Measurements from ENCODE around the gene ATXN2. TPM values are rescaled to one million over a fixed set of nuclear protein-coding genes. Genes with fewer than 3 reads are reported as not detected.

ATXN2 gene
- total and polyA plus RNA-seq, 7 experiments from 2014 or later: 23.9 to 71.9 (median 44.0) TPM

DNA sequence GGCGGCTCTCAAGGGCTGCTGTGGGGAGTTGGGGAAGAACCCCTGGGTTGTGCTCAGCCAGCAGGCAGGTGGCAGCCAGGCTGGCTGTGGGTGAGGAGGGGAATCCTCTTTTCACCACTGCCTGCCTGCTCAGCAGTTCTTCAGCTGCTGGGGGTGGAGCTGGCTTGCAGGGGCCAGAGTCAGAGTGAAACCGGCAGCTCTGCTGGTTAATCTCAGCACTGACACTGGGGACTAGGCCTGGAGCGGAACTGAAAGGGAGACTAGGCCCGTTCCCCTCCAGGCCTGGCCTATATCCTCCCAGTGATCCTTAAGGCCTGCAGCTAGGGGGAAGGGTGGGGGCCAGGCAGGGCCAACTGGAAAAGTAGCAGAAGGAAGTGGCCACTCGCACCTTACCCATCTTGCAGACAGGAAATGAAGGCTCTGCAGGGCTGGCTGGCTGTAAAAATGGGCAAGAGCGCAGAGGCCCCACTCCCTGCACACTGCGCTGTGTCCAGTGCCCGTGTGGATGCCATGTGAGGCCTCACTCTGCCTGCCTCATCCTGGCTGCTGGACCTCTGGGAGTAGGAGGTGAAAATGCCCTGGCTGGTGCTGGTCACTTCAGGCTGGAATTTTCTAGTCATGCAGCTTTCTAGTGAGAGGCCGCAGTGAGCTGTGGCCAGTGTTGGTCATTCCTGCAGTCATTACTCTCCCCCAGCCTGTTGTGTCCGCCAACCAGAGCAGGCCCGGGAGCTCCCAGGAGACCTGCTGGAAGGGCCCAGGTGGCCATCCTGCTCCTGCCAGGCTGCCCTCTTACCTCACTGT, 154.0 kb downstream of the ATXN2 start:
- Histone ChIP-seq H3K4me1 (ENCODE audit: control insufficient read depth in 2 of 2, insufficient read depth in 2 of 2, low read length in 2 of 2) (peaks cover 34 to 59% of the 10 kb centered on the region in 2 donors), H3K36me3 (ENCODE audit: control insufficient read depth in 2 of 3, insufficient read depth in 3 of 3, low read length in 3 of 3) (peaks cover 0 to 66% (median 5%) of the 10 kb centered on the region in 3 experiments), H3K4me3 (ENCODE audit: low read length) (peak overlapping the region; percentile 6), H3K27ac (ENCODE audit: low read depth, low read length) (peak overlapping the region; percentile 77), H3K9me3 (ENCODE audit: control insufficient read depth in 2 of 3, low read length in 3 of 3) (no peaks in the 10 kb centered on the region), H3K27me3 (ENCODE audit: control insufficient read depth in 2 of 2, insufficient read depth in 2 of 2, low read length in 2 of 2) (no peaks in the 10 kb centered on the region)
- intact Hi-C loops (cut with micrococcal nuclease): loop anchor here (1.0 to 2.0 kb wide), 4 partner anchors 10 to 40 kb away; partner anchors contain the start of gene SH2B3 (in 2 of the 2)
- peaks cover 0 to 44% (median 0%) of the 10 kb centered on the region in 5 donors for H3K36me3 Mint-ChIP-seq
- H3K9me3 Mint-ChIP-seq: peaks cover 0 to 2% (median 0%) of the 10 kb centered on the region in 11 donors
- peaks cover 36 to 91% (median 71%) of the 10 kb centered on the region in 7 donors for H3K4me1 Mint-ChIP-seq
- ATAC-seq (peak; percentile 95), DNase-seq (peak; percentile 55 to 83 (median 74))
- H3K27ac Mint-ChIP-seq: peak overlapping the region; percentile 83 to 99 (median 91)
- ChIA-PET CTCF (interaction anchor here (0.6 to 11.6 kb wide), 7 partner anchors 10 to 45 kb away, joined by 3 to 462 read pairs (median 5); partner anchors contain the start of gene SH2B3), POLR2A (interaction anchor here (1.0 to 9.4 kb wide), 8 partner anchors 10 to 115 kb away, joined by 3 to 64 read pairs (median 8); partner anchors contain the start of gene SH2B3)
- H3K27me3 Mint-ChIP-seq: no peaks in the 10 kb centered on the region
- H3K4me3 Mint-ChIP-seq: peak overlapping the region; percentile 46 to 77 (median 68)

DNA sequence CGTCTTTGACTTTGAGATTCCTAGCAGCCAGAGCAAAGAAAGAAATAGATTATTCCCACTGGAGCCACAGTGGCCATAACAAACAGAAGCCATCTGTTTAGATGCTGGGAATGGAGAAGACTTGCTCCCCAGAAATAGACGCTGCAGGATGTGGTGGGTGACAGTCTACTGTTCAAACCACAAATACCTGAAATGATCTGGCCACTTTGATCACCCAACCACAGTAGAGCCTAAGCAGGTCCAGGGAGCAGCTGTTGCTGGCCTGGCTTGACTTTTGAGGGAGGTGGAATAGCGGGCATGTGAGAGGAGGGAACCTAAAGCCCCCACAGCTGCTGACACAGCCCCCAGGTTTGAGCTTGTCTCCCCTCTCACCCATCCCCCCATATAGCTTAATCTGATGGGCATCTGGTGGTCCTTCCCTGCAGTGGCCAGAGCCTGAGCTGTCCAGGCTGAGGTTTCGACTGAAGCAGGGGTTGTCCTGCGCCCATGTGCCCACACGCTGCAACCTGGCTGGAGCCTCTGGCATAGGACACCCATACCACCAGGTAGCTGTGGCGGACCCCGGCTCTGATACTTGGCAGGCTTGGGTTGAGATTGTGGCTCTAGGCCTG, 154.7 kb downstream of the ATXN2 start:
- no peak for ATAC-seq
- ChIA-PET POLR2A (interaction anchor here (1.0 to 9.4 kb wide), 8 partner anchors 10 to 114 kb away, joined by 3 to 64 read pairs (median 8); partner anchors contain the start of gene SH2B3), CTCF (interaction anchor here (0.7 to 11.6 kb wide), 10 partner anchors 8 to 986 kb away, joined by 3 to 462 read pairs (median 4); partner anchors contain the start of gene SH2B3)
- H3K4me3 Mint-ChIP-seq: peak overlapping the region; percentile 46 to 77 (median 68)
- peaks cover 0 to 59% (median 5%) of the 10 kb centered on the region in 3 experiments for H3K36me3 ChIP-seq (ENCODE audit: control insufficient read depth in 2 of 3, insufficient read depth in 3 of 3, low read length in 3 of 3)
- peaks cover 40 to 90% (median 73%) of the 10 kb centered on the region in 7 donors for H3K4me1 Mint-ChIP-seq
- peaks cover 0 to 2% (median 0%) of the 10 kb centered on the region in 11 donors for H3K9me3 Mint-ChIP-seq
- H3K27me3 Mint-ChIP-seq: no peaks in the 10 kb centered on the region
- intact Hi-C loops (cut with micrococcal nuclease): loop anchor here in 1 of 2 donors (1.0 to 2.0 kb wide), 2 partner anchors 9 to 14 kb away; no protein-coding TSS in a partner anchor
- peaks cover 0 to 46% (median 0%) of the 10 kb centered on the region in 5 donors for H3K36me3 Mint-ChIP-seq
- H3K27ac Mint-ChIP-seq: peak overlapping the region; percentile 83 to 99 (median 90)
- DNase-seq: no peak
- H3K27ac ChIP-seq (ENCODE audit: low read depth, low read length): peak overlapping the region; percentile 77
- no peaks in the 10 kb centered on the region for H3K27me3 ChIP-seq (ENCODE audit: control insufficient read depth in 2 of 2, insufficient read depth in 2 of 2, low read length in 2 of 2)
- H3K4me1 ChIP-seq (ENCODE audit: control insufficient read depth in 2 of 2, insufficient read depth in 2 of 2, low read length in 2 of 2): peaks cover 34 to 55% of the 10 kb centered on the region in 2 donors
- peak overlapping the region; percentile 6 for H3K4me3 ChIP-seq (ENCODE audit: low read length)
- no peaks in the 10 kb centered on the region for H3K9me3 ChIP-seq (ENCODE audit: control insufficient read depth in 2 of 3, low read length in 3 of 3)

DNA sequence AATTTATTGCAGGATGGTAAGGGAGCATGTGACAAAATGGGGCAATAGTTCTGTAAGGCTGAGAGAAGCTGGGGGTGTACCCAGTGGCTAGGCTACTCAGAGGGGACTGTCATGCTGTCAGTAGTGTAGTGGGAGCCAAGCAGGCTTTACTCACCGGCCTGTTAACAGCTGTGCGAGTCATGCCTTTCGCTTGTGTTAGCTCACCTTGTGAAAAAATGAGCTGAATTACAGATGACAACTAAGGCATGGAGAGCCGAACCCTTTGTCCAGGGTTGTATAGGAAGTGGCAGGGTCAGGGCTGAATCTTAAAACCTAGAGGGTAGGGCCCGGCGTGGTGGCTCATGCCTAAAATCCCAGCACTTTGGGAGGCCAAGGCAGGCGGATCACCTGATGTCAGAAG, 155.5 kb downstream of the ATXN2 start:
- H3K36me3 Mint-ChIP-seq: peaks cover 0 to 40% (median 0%) of the 10 kb centered on the region in 5 donors
- ChIA-PET POLR2A (interaction anchor here (0.6 to 9.4 kb wide), 8 partner anchors 9 to 343 kb away, joined by 3 to 64 read pairs (median 6); partner anchors contain the start of gene SH2B3), CTCF (interaction anchor here (0.5 to 11.6 kb wide), 7 partner anchors 8 to 1012 kb away, joined by 3 to 462 read pairs (median 3); partner anchors contain the start of gene SH2B3)
- Histone ChIP-seq H3K36me3 (ENCODE audit: control insufficient read depth in 2 of 3, insufficient read depth in 3 of 3, low read length in 3 of 3) (peaks cover 0 to 52% (median 4%) of the 10 kb centered on the region in 3 experiments), H3K9me3 (ENCODE audit: control insufficient read depth in 2 of 3, low read length in 3 of 3) (no peaks in the 10 kb centered on the region), H3K27me3 (ENCODE audit: control insufficient read depth in 2 of 2, insufficient read depth in 2 of 2, low read length in 2 of 2) (no peaks in the 10 kb centered on the region), H3K27ac (ENCODE audit: low read depth, low read length) (peak overlapping the region; percentile 43), H3K4me3 (ENCODE audit: low read length) (no peak overlapping the region), H3K4me1 (ENCODE audit: control insufficient read depth in 2 of 2, insufficient read depth in 2 of 2, low read length in 2 of 2) (peaks cover 36 to 57% of the 10 kb centered on the region in 2 donors)
- intact Hi-C loops (cut with micrococcal nuclease): no loop called here
- ATAC-seq (peak; percentile 36), DNase-seq (no peak)
- H3K27me3 Mint-ChIP-seq: no peaks in the 10 kb centered on the region
- H3K27ac Mint-ChIP-seq: peak overlapping the region; percentile 83 to 99 (median 90)
- H3K4me1 Mint-ChIP-seq: peaks cover 44 to 88% (median 74%) of the 10 kb centered on the region in 7 donors
- peak overlapping the region in 8 of 10 donors; percentile 5 to 73 (median 50) for H3K4me3 Mint-ChIP-seq
- peaks cover 0 to 2% (median 0%) of the 10 kb centered on the region in 11 donors for H3K9me3 Mint-ChIP-seq

GRCh38 chr12:111443086-111443485, 156.0 kb downstream of the ATXN2 start:
- ChIA-PET POLR2A (interaction anchor here (0.8 to 9.4 kb wide), 5 partner anchors 9 to 39 kb away, joined by 3 to 64 read pairs (median 5); partner anchors contain the start of gene SH2B3), CTCF (interaction anchor here (0.5 to 11.6 kb wide), 5 partner anchors 8 to 1011 kb away, joined by 4 to 462 read pairs (median 9); partner anchors contain the start of gene SH2B3)
- peak overlapping the region; percentile 83 to 99 (median 90) for H3K27ac Mint-ChIP-seq
- H3K27ac ChIP-seq (ENCODE audit: low read depth, low read length): peak overlapping the region; percentile 43
- H3K27me3 ChIP-seq (ENCODE audit: control insufficient read depth in 2 of 2, insufficient read depth in 2 of 2, low read length in 2 of 2): no peaks in the 10 kb centered on the region
- peaks cover 0 to 38% (median 0%) of the 10 kb centered on the region in 5 donors for H3K36me3 Mint-ChIP-seq
- H3K4me3 ChIP-seq (ENCODE audit: low read length): no peak overlapping the region
- H3K36me3 ChIP-seq (ENCODE audit: control insufficient read depth in 2 of 3, insufficient read depth in 3 of 3, low read length in 3 of 3): peaks cover 0 to 47% (median 0%) of the 10 kb centered on the region in 3 experiments
- intact Hi-C loops (cut with micrococcal nuclease): no loop called here
- ATAC-seq (no peak), DNase-seq (no peak)
- peak overlapping the region in 7 of 10 donors; percentile 12 to 69 (median 52) for H3K4me3 Mint-ChIP-seq
- H3K4me1 ChIP-seq (ENCODE audit: control insufficient read depth in 2 of 2, insufficient read depth in 2 of 2, low read length in 2 of 2): peaks cover 41 to 62% of the 10 kb centered on the region in 2 donors
- H3K27me3 Mint-ChIP-seq: no peaks in the 10 kb centered on the region
- no peaks in the 10 kb centered on the region for H3K9me3 ChIP-seq (ENCODE audit: control insufficient read depth in 2 of 3, low read length in 3 of 3)
- peaks cover 49 to 88% (median 79%) of the 10 kb centered on the region in 7 donors for H3K4me1 Mint-ChIP-seq
- H3K9me3 Mint-ChIP-seq: peaks cover 0 to 2% (median 0%) of the 10 kb centered on the region in 11 donors

GRCh38 chr12:111442301-111443045, 156.6 kb downstream of the ATXN2 start:
- Mint-ChIP-seq H3K27ac (peak overlapping the region; percentile 83 to 99 (median 90)), H3K4me3 (peak overlapping the region in 3 of 10 donors; percentile 30 to 58 (median 51)), H3K9me3 (peaks cover 0 to 2% (median 0%) of the 10 kb centered on the region in 11 donors), H3K4me1 (peaks cover 49 to 92% (median 85%) of the 10 kb centered on the region in 7 donors), H3K27me3 (no peaks in the 10 kb centered on the region), H3K36me3 (peaks cover 0 to 37% (median 0%) of the 10 kb centered on the region in 5 donors)
- Histone ChIP-seq H3K4me1 (ENCODE audit: control insufficient read depth in 2 of 2, insufficient read depth in 2 of 2, low read length in 2 of 2) (peaks cover 47 to 69% of the 10 kb centered on the region in 2 donors), H3K9me3 (ENCODE audit: control insufficient read depth in 2 of 3, low read length in 3 of 3) (no peaks in the 10 kb centered on the region), H3K36me3 (ENCODE audit: control insufficient read depth in 2 of 3, insufficient read depth in 3 of 3, low read length in 3 of 3) (peaks cover 0 to 41% (median 0%) of the 10 kb centered on the region in 3 experiments), H3K27ac (ENCODE audit: low read depth, low read length) (peak overlapping the region; percentile 43), H3K27me3 (ENCODE audit: control insufficient read depth in 2 of 2, insufficient read depth in 2 of 2, low read length in 2 of 2) (no peaks in the 10 kb centered on the region), H3K4me3 (ENCODE audit: low read length) (no peak overlapping the region)
- ATAC-seq: no peak
- intact Hi-C loops (cut with micrococcal nuclease): no loop called here
- DNase-seq: no peak
- ChIA-PET POLR2A (interaction anchor here (0.8 to 9.4 kb wide), 3 partner anchors 8 to 39 kb away, joined by 3 to 64 read pairs (median 10); partner anchors contain the start of gene SH2B3), CTCF (interaction anchor here (1.3 to 11.6 kb wide), 4 partner anchors 9 to 42 kb away, joined by 4 to 462 read pairs (median 9); partner anchors contain the start of gene SH2B3)
